HPDE6-E6E7 (cell line): ENCODE measurements around the gene SUSD2.

ENCODE experiments used
- DNase-seq: peaks from one replicate; pipeline ENCODE4 v3.0.0; 2011; ENCODE audit warnings: missing footprints; ENCODE audit errors: extremely low spot score

The SUSD2 gene

DNA sequence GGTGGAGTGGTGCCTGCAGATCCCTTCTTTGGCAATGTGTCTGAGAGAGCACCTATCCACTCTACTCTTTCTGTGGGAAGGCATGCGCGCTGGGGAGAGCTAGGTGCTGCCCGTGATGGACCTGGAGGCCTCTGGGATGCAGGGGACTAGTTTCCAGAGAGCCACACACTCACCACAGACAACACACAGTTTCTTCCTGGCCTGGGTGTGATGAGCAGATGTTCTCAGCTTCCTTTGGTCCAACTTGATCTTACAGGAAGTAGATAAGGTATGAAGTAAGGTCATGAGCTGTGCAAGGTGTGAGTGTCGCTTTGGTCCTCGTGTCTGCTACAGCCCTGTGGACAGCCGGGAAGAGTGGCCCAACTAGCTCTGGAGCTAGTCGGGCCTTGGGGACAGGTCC is 27.3 kb upstream of the SUSD2 start:
- no peak for DNase-seq

DNA sequence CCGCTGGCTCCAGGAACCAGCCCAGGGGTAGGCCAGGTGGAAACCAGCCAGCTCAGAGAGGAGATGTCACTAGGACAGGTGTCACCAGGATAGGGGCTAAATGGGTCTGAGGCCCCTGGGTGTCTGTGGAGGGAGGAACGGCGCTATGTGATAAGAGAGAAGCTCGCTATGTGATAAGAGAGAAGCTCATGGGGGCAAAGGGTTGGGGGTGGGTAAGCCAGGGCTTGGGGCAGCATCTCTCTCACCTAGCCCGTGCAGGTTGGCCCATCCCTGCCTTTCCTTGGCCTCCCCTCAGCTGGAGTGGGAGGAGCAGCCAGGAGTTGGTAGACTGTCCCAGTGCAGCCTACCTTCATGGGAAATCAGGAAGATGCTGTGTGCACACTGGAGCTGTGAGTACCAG is 26.5 kb upstream of the SUSD2 start:
- DNase-seq = no peak

DNA sequence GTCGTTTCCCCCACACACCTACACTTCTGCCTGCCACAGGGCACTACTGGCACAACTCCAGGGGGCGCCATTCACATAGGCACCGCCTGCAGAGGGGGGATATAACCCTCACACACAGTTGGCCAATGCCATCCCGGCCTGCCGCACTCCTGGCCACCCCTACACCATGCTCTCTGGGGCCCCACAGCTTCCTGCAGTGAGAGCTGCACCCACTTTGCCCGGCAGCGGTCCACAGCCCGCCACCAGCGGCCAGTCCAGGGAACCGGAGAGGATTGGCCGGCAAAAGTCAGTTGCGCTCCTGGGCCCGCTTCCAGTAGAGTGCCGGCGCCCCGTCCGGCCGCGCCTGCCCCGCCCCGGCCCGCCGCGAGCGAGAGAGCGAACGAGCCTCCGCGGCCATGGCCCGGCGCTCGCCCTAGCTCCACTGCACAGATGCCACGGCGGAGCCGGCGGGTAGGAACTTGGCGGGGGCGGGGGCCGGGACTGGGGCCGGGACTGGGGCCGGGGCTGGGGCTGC is 25.6 kb upstream of the SUSD2 start:
- DNase-seq = peak; percentile 66

DNA sequence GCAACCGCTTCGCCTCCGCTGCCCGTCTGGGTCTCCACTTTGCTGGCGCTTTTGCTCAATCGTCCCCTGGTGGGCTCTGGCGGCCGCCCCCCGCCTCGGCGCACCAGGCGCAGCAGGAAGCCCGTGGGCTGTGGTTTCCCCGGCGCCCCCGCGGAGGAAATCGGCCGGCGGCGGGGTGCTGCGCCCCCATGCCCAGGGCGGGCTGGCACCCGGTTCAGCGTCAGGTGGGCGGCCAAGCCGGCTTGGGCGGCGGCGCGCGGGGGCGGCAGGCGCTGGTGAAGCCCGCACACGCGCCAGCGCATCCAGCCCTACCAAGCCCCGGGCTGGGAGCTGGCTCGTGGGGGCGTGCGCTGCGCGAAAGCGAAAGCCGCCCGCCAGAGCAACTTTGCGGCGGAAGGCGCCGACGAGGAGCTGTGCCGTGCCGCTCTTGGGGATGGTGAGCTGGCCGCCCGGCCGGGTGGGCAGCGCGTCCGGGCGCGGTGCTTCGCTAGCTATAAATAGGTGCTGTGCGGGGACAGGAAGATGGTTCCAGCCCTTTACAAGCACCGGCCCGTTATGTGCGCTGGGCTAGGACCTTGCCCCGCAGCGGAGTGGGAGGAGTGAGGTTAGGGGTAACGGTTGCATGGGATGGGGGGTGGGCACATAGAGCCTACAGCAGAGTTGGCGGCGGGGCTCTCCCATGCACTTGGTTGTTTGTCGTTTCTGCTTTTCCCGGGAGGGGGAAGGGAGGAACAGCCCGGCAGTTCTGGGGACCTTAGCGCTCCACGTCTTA is 25.0 kb upstream of the SUSD2 start:
- DNase-seq = no peak

DNA sequence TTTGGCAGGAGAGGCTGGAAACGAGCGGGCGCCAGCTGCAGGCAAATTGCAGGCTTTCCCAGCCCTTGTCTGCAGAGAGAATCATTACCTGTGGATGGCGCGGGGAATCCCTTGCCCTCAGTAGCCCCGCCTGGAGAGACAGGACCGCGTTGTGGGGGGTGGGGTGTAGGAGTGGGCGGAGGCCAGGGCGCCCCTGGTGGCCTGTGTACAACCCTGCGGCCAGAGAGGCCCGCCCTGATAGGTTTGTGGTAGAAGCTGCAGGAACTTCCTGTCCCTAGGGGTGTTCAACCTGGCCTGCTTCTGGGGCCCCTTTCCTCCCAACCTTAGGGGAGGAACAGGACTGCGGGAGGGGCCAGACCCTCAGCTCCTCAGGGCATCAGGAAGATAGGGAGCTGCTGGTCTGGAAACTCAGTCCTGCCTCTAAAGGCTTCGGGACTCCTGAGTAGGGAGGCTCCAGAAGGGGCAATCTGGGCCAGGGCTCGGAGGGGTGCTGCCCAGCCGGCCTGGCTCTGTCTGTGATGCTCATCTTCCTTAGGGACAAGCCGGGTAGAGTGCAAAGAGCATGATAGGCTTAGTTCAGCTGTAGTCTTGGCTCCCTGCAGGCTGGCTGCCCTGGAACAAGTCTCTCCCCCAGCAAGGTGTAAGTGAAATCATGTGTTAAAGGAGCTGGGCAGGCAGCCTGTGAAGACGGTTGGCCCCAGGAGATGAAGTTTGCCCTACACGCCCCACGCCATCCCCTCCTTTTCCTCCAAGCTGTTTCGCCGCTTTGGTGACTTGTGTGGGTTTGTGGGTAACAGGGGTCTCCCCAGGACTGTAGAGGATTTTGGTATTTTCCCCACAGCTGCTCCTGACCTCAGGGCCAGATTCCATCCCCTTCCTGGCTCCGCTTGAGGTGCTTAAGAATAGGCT is 24.1 kb upstream of the SUSD2 start:
- peak; percentile 74 for DNase-seq

DNA sequence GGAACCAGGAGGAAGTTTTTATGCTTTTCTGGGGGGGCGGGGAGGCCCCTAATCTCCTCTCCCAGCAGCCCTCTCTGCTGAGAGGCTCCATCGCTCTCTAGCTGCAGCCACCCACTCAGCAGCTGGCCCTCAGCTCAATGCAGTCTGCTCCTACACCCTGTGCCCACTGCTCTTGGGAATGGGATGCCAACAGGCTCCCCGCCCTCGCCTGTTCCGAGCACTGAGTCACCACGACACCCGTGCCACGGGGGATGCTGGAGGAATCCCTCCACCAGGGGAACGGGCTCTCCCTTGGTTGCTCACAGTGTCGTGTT is 23.5 kb upstream of the SUSD2 start:
- no peak for DNase-seq

DNA sequence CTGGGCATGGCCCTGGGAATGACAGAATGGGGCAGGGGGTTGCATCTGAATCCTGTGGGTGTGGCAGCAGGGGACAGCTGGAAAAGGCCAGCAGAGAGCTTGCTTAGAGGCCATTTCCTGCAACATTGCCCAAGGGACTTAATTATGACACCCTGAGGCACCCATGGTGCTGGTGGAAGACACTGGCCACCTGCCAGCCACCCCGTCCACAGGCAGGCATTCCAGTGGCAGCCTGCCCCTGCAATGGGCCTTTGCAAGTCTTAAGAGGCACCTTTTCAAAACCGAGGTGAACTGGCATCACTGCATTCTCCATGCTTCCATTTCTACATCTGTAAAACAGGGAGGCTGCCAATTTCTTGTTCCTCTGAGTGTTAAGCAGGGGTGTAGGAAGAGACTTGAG is 21.6 kb upstream of the SUSD2 start:
- no peak for DNase-seq

DNA sequence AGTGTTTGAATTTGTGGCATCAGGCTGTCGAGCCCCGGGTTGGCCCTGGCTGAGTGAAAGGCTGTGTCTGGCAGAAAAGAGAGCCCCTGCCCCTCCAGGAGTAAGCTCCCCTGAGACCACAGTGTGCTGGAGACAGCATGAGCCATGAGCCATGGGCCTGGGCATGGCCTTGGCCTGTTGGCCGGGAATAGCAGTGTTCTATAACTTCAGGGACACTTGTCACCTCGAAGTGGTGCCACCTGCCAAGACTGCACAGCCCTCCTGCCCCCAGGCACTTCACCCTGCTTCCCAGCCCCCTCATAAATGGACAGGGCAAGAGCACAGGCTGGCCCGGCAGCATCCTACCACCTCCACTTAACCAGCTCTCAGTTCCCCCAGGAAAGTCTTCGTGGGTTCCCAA is 20.7 kb upstream of the SUSD2 start:
- DNase-seq = no peak

DNA sequence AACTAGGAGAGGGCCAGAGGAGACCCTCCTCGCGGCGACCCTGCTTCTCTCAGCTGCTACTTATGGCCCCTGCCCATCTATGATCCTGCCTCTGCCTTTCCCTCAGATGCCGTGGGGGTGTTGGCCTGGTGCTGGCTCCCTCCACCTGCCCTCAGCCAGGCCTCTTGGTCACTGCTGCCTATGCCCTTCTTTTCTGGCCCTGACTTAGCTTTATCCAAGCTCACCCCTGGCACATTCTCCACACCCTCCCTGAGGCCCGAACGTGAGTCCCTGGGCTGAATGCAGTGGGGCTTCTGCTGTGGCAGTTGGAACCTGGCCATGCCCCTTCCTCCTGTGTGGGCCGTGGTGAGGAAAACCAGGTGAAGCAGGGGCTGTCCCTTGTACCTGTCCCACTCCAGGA is 19.8 kb upstream of the SUSD2 start:
- no peak for DNase-seq

DNA sequence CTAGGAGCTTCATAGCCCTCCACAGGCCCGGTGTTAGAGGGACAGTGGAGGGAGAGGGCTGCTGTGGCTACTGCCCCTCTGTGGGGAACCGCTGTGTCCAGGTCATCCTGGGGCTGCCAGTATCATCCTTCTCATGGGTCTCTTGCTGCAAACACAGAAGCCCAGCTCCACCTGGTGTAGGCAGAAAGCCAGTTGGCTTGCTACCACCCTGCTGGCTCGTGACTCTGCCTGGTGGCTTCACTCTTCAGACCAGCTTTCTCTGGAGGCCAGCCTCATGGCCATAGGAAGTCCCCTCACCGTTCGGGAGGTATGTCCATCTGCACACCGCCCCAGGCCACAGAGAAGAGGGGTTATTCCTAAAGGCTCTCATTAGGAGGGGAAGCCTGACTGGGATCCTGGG is 19.4 kb upstream of the SUSD2 start:
- DNase-seq = no peak

DNA sequence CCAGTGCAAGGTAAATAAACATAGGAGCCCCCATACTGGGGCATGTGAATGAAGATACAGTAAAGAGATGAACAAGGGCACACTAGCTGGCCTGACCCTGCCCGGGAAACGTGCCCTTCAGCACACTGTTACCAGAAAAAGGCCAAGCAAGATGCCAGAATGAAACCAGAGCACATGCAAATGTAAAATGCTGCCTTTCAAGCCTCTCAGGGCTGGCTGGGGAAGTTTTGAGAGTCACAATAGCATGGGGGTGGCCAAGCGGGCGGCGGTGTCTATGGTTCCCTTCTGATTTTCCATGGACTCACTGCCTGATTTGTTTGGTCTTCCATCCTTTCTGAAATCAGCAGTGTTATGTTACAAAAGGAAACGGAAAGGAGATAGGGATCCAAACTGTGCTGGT is 18.9 kb upstream of the SUSD2 start:
- no peak for DNase-seq

DNA sequence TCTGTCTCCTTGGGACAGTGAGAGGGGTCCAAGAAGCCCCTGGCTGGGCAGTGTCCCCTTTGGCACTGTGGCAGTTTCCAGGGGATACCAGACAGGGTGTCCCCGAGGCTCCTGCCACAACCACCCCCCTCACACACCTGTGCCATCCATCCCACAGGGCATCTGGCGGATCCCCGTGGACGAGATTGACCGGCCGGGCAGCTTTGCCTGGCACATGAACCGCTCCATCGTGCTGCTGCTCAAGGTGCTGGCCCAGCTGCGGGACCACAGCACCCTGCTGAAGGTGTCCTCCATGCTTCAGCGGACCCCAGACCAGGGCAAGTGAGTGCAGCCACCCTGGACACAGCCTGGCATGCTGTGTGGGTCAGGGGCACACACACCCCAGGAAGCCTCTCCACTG is 17.0 kb upstream of the SUSD2 start:
- no peak for DNase-seq

DNA sequence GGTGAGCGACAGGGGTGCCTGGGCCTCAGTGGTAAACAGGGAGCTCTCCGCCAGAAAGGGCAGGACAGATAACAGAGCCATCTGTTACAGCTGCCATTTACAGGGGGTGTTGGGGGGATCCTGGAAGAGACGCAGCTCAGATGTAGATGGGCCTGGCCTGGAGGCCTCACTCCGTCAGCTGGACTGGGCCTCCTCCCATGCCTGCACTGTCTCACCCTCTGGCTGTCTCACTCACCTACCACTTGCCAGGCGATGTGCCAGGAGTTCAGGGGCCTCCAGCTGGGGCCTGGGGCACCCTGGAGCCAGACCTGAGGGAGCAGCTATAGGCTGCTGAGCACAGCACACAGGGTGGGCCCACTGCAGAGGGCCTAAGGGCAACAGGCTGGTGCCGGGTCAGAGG is 16.3 kb upstream of the SUSD2 start:
- no peak for DNase-seq

DNA sequence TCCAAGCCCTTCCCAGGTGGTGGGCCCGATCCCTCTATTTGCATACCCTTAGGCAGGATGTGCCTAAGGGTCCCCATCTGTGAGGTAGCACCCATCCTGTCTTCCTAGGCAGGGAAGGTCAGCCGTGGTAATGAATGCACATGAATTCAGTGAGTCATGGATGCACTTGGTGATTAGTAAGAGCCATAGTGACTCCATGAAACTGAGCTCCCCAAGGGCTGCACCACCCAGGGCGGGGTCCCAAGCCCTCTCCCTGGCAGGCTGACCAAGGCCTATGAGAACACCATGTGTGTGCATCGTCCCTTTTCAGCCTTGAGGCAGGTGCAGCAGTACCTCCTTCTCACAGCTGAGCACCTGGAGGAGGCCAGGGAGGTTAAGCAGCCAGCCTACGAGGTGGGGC is 15.6 kb upstream of the SUSD2 start:
- no peak for DNase-seq

DNA sequence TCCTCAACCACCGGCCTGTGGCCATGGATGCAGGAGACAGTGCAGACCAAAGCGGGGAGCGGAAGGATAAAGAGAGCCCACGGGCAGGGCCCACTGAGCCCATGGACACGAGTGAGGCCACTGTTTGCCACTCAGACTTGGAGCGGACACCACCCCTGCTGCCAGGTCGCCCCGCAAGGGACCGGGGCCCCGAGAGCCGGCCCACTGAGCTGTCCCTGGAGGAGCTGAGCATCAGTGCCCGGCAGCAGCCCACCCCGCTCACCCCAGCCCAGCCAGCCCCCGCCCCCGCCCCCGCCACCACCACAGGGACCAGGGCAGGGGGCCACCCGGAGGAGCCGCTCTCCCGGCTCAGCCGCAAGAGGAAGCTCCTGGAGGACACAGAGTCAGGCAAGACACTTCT is 14.5 kb upstream of the SUSD2 start:
- no peak for DNase-seq

DNA sequence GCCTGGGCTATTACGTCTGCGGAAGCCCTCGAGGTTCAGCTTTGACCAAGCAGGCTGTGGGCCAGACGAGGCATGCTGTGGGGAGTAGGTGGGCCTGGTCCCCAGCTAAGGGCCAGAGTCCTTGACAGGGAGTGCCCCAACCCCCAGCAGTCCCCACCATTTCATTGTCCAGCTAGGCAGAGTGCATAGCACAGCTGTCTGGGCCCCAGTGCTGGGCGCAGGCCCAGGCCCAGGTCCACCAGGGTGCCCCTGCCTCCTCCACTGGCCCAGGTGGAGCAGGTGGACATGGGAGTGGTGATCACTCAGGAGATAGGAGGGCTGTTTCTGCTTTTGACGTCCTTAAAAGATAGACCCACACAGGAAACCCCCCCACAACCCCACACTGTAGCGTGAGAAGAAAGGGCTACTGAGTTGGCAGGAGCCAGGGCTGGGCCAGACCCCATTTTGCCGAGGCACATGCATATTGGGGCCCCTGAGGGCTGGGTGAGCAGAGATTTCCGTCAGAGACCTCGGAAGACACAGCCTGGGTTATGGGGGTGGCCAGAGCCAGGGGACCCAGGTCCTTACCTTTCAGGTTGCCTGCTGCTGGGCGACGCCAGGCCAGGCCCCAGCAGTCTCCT is 11.7 kb upstream of the SUSD2 start:
- no peak for DNase-seq

DNA sequence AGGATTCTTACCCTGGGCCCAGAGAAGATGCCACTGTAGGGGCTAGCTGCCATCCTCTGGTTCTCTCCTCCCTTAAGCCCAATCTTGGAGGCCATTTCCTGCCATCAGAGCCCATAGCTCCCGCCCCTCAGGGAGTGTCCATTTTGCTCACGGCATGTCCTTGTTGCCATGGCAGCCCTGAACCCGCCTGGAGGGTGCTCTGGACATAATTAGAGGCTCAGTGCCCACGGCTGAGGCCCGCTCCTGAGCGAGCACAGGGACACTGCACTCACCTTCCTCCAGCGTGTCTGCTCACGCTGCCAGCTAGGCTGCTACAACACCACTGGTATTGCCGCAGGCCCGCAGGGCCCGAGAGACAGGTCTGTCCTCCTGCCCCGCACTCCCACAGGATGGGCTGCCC is 11.1 kb upstream of the SUSD2 start:
- no peak for DNase-seq

DNA sequence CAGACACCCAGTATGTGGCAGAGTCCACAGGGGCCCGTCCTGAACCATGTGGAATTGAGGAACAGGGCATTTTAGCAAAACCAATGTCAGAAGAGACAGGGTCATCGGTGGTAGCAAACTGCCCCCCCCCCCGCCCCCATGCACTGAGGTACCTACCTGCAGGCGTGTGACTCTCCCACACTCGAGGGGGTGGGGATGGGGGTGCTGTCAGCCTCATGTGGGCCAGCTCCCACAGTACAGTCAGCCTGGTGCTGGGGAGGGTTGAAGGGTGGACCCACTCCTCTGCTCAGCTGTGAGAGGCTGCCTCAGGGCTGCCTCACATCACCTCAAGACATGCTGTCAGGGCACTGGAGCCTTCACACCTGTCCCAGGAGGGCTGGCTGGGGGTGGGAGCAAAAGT is 10.7 kb upstream of the SUSD2 start:
- DNase-seq = no peak

DNA sequence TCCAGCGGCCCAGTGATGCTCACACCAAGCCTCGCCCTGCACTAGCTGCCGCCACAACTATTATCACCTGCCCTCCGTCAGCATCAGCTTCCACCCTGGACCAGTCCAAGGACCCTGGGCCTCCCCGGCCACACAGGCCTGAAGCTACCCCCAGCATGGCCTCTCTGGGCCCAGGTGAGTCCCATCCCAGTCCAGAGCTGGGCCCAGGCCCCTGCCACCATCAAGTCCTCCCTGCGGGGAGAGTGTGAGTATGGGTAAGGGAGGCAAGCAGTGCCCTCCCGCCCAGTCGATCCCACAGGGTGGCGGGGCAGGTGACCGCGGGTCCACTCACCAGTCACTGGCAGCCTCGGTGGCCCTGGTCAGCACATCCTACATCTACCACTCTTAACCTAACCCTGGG is 9.5 kb upstream of the SUSD2 start:
- DNase-seq = no peak

DNA sequence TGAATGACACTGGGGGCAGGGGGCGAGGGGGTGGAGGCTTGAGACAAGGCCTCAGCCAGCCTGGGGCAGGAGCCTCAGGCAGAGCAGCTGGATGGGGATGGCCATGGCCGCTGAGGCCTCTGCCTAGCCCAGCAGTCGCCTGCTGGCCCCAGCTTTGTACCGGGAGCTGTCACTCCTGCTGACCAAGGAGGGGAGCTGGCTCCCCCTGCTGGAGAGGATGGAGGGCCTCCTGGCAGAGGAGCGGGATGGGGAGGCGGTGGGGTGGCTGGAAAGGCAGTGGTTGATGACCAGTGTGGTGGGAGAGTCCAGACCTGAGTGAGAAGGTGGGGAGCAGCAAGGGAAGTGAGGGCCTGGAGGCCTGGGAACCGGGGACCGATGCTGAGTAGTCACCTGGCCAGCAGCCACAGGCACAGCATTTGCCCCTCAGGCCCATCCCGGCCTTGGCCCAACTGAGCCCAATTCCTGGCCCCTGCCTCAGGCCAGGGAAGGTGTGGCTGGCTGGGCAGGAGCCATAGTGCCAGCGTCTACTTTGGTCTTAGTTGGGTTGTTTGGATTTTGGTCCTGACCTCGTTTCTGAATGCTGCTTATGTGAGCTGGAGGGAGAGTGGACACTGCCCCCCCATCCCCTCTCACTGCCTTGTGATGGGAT is 6.0 kb upstream of the SUSD2 start:
- DNase-seq = peak; percentile 70

DNA sequence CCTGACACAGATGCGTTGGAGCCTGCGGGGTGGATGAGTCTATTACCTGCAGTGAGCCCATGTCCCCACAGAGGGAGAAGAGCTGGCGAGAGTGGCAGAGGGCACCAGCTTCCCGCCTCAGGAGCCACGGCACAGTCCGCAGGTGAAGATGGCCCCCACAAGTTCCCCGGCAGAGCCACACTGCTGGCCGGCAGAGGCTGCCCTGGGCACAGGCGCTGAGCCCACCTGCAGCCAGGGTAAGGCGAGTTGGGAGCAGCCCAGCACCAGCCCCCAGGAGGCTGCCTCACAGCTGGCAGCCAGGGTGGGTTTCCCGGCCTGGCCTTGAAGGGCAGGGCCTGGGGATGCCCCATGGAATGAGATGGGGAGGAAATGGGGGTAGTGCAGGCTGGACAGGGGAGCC is 5.2 kb upstream of the SUSD2 start:
- no peak for DNase-seq

DNA sequence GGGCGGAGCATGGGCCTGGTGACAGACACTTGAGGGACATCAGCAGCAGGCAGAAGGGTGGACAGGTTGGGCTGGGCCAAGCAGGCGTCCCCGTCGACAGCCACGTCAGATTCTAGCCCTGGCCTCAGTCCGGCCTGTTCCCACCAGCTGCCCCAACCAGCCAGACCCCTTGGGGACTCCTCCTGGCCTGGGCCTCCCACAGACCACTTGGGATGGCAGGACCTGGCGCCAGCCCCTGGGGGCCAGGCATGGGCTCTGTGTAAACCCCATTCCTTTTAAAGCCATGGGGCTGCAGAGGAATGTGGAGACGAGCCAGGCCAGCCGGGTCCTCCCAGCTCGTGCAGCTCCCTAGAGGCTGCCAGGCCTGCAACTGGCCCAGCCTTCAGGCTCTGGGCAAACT is 4.7 kb upstream of the SUSD2 start:
- no peak for DNase-seq
